ENCODE data around the gene FAM83D. TPM values are rescaled to one million over a fixed set of nuclear protein-coding genes. Genes with fewer than 3 reads are reported as not detected.

Gene FAM83D
- total and polyA plus RNA-seq, 8 donors, result 0.06 to 0.38 (median 0.22) TPM; not detected in 1

- intact Hi-C loops (cut with DNase I), result no loop called here
- ATAC-seq, result no peak
- peak overlapping the region; percentile 48 to 76 (median 64) for H3K27ac ChIP-seq
- no peaks in the 10 kb centered on the region for H3K9me3 ChIP-seq
- WGBS, 2 donors, result 8% methylated on average over 16 of the region's 16 CpGs
- H3K36me3 ChIP-seq, result no peaks in the 10 kb centered on the region
- no peak for FAIRE-seq
- H3K27me3 ChIP-seq, result no peaks in the 10 kb centered on the region
- peak overlapping the region; percentile 85 to 100 (median 95) for H3K4me3 ChIP-seq
- DNase-seq, result peak in 1 of 6 donors; percentile 3
- H3K4me1 ChIP-seq, result peaks cover 0 to 9% (median 7%) of the 10 kb centered on the region in 3 donors
- TF ChIP-seq CTCF (IDR thresholded peaks at IDR 0.05), result no peak
These were observed 35.4 kb downstream of the FAM83D start for GRCh38 chr20:38961530-38962043.

GRCh38 chr20:38962044-38962927 lies 36.1 kb downstream of the FAM83D start, which contains the start of gene DHX35:
DHX35 (plus strand) TSS chr20:38962344; CDS start chr20:38962368, 24 bp downstream.
- Histone ChIP-seq H3K4me3 (peak within 1 kb of the TSS; percentile 85 to 100 (median 95)), H3K36me3 (no peaks in the 10 kb centered on the region), H3K4me1 (peaks cover 0 to 9% (median 7%) of the 10 kb centered on the region in 3 donors), H3K27me3 (no peaks in the 10 kb centered on the region), H3K27ac (peak within 1 kb of the TSS; percentile 71 to 78 (median 76)), H3K9me3 (no peaks in the 10 kb centered on the region)
- TF ChIP-seq CTCF (IDR thresholded peaks at IDR 0.05), result no peak
- 0 to 1% methylated on average over 62 to 70 of the region's 70 CpGs for WGBS, 2 donors
- ATAC-seq (peak; percentile 100), DNase-seq (peak; percentile 97 to 99 (median 98)), FAIRE-seq (no peak)
- intact Hi-C loops (cut with DNase I), result no loop called here

- WGBS, 2 donors, result 2 to 4% methylated on average over 5 of the region's 5 CpGs
- intact Hi-C loops (cut with DNase I), result no loop called here
- ATAC-seq (no peak), DNase-seq (no peak), FAIRE-seq (no peak)
- Histone ChIP-seq H3K4me3 (peak overlapping the region; percentile 85 to 100 (median 95)), H3K9me3 (no peaks in the 10 kb centered on the region), H3K27me3 (no peaks in the 10 kb centered on the region), H3K36me3 (no peaks in the 10 kb centered on the region), H3K4me1 (peaks cover 0 to 9% (median 7%) of the 10 kb centered on the region in 3 donors), H3K27ac (peak overlapping the region in 2 of 4 donors; percentile 75 to 76)
- TF ChIP-seq CTCF (IDR thresholded peaks at IDR 0.05), result no peak
These were observed 36.7 kb downstream of the FAM83D start for GRCh38 chr20:38962928-38963401.

- intact Hi-C loops (cut with DNase I), result no loop called here
- Histone ChIP-seq H3K4me3 (no peak overlapping the region), H3K27ac (no peak overlapping the region), H3K9me3 (no peaks in the 10 kb centered on the region), H3K4me1 (peaks cover 0 to 9% (median 7%) of the 10 kb centered on the region in 3 donors), H3K36me3 (no peaks in the 10 kb centered on the region), H3K27me3 (no peaks in the 10 kb centered on the region)
- ATAC-seq (no peak), DNase-seq (no peak), FAIRE-seq (no peak)
- TF ChIP-seq CTCF (IDR thresholded peaks at IDR 0.05), result no peak
These were observed 37.5 kb downstream of the FAM83D start for GRCh38 chr20:38963745-38964144.
